HG03354 (cell line): ENCODE data around the gene TCAF2.
"Not testable (repeated sequence)": the region's sequence is repeated elsewhere in the genome, so short reads cannot be mapped to it uniquely, and the experiment has no call there.

Source experiments
- ATAC-seq: cut with Tn5 transposase; IDR thresholded peaks from one replicate; pipeline ENCODE4 v1.9.1; 2021; ENCODE audit warnings: mild to moderate bottlenecking; ENCODE audit not compliant: unreplicated experiment, poor library complexity, severe bottlenecking

TCAF2 gene

DNA sequence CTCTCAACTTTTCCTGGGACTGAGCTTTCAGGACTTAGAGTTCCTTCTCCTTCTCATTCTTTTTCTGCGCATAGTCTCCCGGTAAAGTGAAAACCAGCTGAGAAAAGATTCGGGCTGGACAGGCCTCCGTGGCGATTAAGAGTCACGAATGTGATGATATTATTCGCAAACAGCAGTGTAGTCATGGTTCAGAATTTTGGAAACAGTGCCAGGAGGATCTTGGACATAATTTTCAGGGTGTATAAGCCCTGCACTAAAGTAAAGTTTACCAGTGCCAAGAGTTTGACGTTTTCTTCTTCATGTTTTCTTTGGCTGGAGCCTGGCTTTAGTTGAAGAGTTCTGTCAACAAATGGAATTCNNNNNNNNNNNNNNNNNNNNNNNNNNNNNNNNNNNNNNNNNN, 29.7 kb downstream of the TCAF2 start:
- ATAC-seq: not testable (repeated sequence)
